Breast epithelium (tissue), 4 donors: ENCODE results near the gene SLC22A17. TPM values are rescaled to one million over a fixed set of nuclear protein-coding genes. Genes with fewer than 3 reads are reported as not detected.
A peak's percentile ranks its signal among the peaks of the same experiment; 100 is the strongest.

Experiments
- DNase-seq, 2 donors: peaks; one replicate each; pipeline ENCODE4 v3.0.0-alpha.2; 2019; ENCODE audit warnings: low spot score in 2 of 2
- H3K27ac ChIP-seq, 2 donors: fragments of 200-600 bp; sonication (generic) in 1 of 2; one replicate each; pipeline ENCODE4 v1.5.1; 2016 to 2019; ENCODE audit warnings: mild to moderate bottlenecking in 1 of 2
- H3K27me3 ChIP-seq, 2 donors: fragments of 200-600 bp; sonication (generic) in 1 of 2; one replicate each; pipeline versions ENCODE4 v1.5.1 to v1.6.0; 2017 to 2019; ENCODE audit warnings: control low read depth in 1 of 2, mild to moderate bottlenecking in 1 of 2
- H3K36me3 ChIP-seq: fragments of 200-600 bp; one replicate; pipeline ENCODE4 v1.5.1; 2019
- H3K4me1 ChIP-seq, 2 donors: fragments of 200-600 bp; sonication (generic); one replicate each; pipeline ENCODE4 v1.5.1; 2016 to 2019; ENCODE audit warnings: control low read depth in 1 of 2
- H3K4me3 ChIP-seq, 3 donors: fragments of 200-600 bp; sonication (generic); 1 replicate in 2 of 3; 2 replicates in 1 of 3; pipeline ENCODE4 v1.5.1; 2016 to 2019; ENCODE audit warnings: mild to moderate bottlenecking in 3 of 3, moderate library complexity in 2 of 3
- H3K9me3 ChIP-seq, 2 donors: fragments of 200-600 bp; sonication (generic) in 1 of 2; one replicate each; pipeline ENCODE4 v1.5.1; 2016 to 2019; ENCODE audit warnings: control low read depth in 1 of 2
- POLR2A ChIP-seq: fragments of 450-650 bp; IDR thresholded peaks from one replicate; pipeline ENCODE4 v1.6.1; 2016; ENCODE audit warnings: antibody characterized with exemption, mild to moderate bottlenecking, moderate library complexity
- POLR2AphosphoS5 ChIP-seq, 3 donors: sonication (generic); formaldehyde crosslinking; IDR thresholded peaks; one replicate each; pipeline ENCODE4 v1.6.1; 2017; ENCODE audit warnings: antibody characterized with exemption in 3 of 3
- intact Hi-C: fragments of 100-400 bp; cut with DNase I; formaldehyde crosslinking; loops from one replicate; pipeline ENCODE4 v1.15.1; 2023; ENCODE audit warnings: low total_unique reads
- total RNA-seq, 3 donors: library from RNA; depleted of rRNA; stranded (reverse); fragments of >200 nt; gene quantifications; one replicate each; pipeline ENCODE4 v1.1.0, GENCODE V29; 2016
- TF ChIP-seq, protein P1 (sequence below), 3 donors: fragments of 450-650 bp; IDR thresholded peaks; one replicate each; pipeline ENCODE4 v1.5.1; 2016 to 2017; ENCODE audit warnings: antibody characterized with exemption in 3 of 3, mild to moderate bottlenecking in 3 of 3, moderate library complexity in 3 of 3

SLC22A17 gene
- total RNA-seq, 3 donors from 2014 or later = 6.4 to 53.7 (median 52.1) TPM

DNA sequence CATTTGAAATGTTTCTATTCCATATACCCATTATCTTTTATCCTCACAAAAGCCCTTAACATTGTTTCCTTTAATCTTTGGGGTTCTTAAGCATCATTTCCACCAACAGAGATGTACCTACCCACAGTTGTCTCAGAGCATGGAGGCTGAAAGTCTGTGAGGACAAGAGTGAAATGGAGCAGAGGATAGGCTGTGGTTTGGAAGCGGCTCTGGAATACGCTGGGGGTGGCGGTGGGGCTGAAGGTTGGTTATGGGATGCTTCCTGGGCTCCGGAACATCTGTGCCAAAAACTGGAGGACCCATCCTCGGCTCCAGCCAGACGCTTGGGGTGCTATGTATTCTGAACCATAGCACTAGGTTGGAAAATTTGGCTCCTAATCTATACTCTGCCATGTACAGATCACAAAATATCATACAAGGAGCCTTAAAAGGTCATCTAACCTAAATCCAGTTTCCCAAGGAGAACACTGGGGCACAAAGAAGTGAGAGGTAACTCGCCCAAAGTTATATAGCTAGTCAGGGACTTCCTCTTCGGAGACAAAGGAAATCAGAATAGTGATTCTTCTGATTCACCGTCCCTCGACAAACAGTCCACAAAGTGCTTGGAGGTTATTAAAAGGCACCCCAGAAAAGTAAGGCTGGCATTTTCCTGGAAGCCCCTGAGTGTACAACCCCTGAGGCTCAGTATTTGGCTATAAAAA is 52.6 kb downstream of the SLC22A17 start:
- H3K36me3 ChIP-seq = no peaks in the 10 kb centered on the region
- peak overlapping the region; percentile 65 to 90 (median 86) for H3K4me3 ChIP-seq
- DNase-seq = no peak
- TF ChIP-seq POLR2AphosphoS5 (IDR thresholded peaks at IDR 0.05) (no peak), POLR2A (no peak)
- TF ChIP-seq, protein P1, sequence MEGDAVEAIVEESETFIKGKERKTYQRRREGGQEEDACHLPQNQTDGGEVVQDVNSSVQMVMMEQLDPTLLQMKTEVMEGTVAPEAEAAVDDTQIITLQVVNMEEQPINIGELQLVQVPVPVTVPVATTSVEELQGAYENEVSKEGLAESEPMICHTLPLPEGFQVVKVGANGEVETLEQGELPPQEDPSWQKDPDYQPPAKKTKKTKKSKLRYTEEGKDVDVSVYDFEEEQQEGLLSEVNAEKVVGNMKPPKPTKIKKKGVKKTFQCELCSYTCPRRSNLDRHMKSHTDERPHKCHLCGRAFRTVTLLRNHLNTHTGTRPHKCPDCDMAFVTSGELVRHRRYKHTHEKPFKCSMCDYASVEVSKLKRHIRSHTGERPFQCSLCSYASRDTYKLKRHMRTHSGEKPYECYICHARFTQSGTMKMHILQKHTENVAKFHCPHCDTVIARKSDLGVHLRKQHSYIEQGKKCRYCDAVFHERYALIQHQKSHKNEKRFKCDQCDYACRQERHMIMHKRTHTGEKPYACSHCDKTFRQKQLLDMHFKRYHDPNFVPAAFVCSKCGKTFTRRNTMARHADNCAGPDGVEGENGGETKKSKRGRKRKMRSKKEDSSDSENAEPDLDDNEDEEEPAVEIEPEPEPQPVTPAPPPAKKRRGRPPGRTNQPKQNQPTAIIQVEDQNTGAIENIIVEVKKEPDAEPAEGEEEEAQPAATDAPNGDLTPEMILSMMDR (IDR thresholded peaks at IDR 0.05) = no peak
- H3K27ac ChIP-seq = peak overlapping the region; percentile 99
- H3K9me3 ChIP-seq = no peaks in the 10 kb centered on the region
- no peaks in the 10 kb centered on the region for H3K27me3 ChIP-seq
- peaks cover 8 to 13% of the 10 kb centered on the region in 2 donors for H3K4me1 ChIP-seq
- intact Hi-C loops = loop anchor here (10.0 kb wide), 1 partner anchor 255 kb away; the partner anchor contains the start of genes THTPA and ZFHX2

DNA sequence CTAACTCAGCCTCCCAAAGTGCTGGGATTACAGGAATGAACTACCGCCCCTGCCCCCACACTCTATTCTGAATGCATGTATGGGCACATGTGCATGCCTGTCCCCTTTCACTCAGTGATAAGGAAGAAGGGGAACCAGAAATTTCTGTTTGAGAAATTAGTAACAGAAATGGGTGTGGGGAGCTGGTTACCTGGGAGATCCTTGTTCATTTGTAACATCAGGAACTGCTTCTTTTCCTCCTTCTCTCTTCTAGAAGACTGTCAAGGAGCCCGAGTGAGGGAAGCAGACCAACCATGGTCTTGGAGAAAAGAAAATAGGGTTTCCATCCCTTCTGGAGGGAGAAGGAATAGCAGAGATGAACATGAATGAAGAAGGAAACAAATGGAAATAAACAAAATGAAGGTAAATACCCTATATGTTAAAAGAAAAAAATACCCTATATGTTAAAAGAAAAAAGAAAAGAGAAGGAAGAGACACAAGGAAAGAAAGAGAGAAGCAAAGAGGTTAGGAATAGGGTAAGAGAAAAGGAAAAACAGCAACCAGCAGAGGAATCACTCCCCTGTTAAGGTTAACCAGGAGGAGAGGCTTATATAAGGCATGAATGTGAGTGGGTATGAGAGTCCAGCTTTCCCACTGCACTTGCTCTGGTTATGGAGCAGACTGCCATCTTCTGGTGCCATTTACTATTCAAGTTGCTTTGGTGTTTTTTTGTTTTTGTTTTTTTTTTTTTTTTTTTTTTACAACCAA is 53.3 kb downstream of the SLC22A17 start:
- no peak for TF ChIP-seq POLR2AphosphoS5 (IDR thresholded peaks at IDR 0.05)
- TF ChIP-seq, protein P1 (IDR thresholded peaks at IDR 0.05) = no peak
- no peak for TF ChIP-seq POLR2A
- Histone ChIP-seq H3K27me3 (no peaks in the 10 kb centered on the region), H3K36me3 (no peaks in the 10 kb centered on the region), H3K9me3 (no peaks in the 10 kb centered on the region), H3K4me3 (no peak overlapping the region), H3K4me1 (peaks cover 8 to 13% of the 10 kb centered on the region in 2 donors), H3K27ac (peak overlapping the region; percentile 99)
- DNase-seq = no peak
- intact Hi-C loops = no loop called here

DNA sequence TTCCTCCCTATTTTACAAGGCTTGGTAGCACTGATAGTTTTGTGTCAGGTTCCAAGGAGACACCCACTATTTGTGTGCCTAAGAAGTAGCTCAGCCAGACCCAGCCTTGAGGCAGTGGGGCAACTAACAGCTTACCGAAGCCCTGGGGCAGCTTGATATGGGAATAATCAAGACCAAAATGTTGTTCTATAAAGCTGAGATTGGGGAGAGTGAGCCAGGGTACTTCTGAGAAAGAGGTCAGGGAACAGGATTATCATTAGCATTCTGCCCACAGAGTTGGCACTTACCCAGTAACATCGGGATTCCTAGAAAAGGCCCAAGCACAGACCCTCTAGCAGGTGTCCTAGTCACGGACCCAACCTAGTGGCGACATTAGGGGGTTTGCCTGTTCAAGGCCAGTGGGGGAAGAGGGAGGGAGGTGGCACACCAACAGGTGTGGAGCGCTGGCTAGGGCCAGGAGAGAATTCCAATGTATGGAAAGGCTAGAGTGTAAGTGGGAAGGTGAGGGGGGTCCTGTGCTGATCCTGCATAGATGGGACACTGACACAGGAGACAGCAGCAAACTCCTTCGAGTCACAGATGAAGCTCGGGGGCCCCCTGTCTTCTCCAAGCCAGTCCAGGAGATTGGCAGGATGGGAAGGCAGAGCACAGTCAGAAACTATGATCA is 54.9 kb downstream of the SLC22A17 start:
- TF ChIP-seq, protein P1 (IDR thresholded peaks at IDR 0.05) = no peak
- TF ChIP-seq POLR2AphosphoS5 (IDR thresholded peaks at IDR 0.05) (no peak), POLR2A (no peak)
- H3K4me3 ChIP-seq = no peak overlapping the region
- intact Hi-C loops = no loop called here
- DNase-seq = peak in 1 of 2 donors; percentile 16
- H3K27me3 ChIP-seq = no peaks in the 10 kb centered on the region
- peak overlapping the region; percentile 52 to 70 for H3K27ac ChIP-seq
- H3K4me1 ChIP-seq = peaks cover 8 to 13% of the 10 kb centered on the region in 2 donors
- no peaks in the 10 kb centered on the region for H3K36me3 ChIP-seq
- no peaks in the 10 kb centered on the region for H3K9me3 ChIP-seq

DNA sequence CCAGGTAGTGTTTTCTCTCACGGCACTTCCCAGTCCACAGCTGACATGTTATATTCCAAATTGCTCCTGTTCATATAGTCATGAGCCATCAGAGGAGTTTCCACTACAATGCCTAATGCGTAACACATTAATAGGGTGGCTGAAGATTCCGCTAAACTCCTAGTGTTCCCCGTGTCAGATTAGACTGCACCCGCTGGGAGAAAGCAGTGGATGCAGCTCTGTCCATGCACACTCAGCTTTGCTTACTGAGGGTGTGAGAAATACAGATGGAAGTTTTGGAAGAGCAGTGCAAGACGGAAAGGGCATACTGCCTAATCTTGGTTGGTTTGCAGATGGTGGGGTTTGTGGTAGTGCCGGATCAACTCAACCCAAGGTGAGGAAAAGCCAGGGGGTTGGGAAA is 55.6 kb downstream of the SLC22A17 start:
- Histone ChIP-seq H3K27me3 (no peaks in the 10 kb centered on the region), H3K9me3 (no peaks in the 10 kb centered on the region), H3K4me1 (peaks cover 8 to 13% of the 10 kb centered on the region in 2 donors), H3K27ac (peak overlapping the region; percentile 52 to 70), H3K36me3 (no peaks in the 10 kb centered on the region), H3K4me3 (no peak overlapping the region)
- intact Hi-C loops = no loop called here
- no peak for DNase-seq
- no peak for TF ChIP-seq POLR2A
- no peak for TF ChIP-seq POLR2AphosphoS5 (IDR thresholded peaks at IDR 0.05)
- TF ChIP-seq, protein P1 (IDR thresholded peaks at IDR 0.05) = no peak

Other genes with a start within 250 kb of the SLC22A17 start
- gene CIROP, start 247.9 kb downstream of the SLC22A17 start, total RNA-seq = not detected
- gene CEBPE, start 233.6 kb downstream of the SLC22A17 start, total RNA-seq = under 1 TPM in 1 of 3 donors, not detected in 2; 0.32 TPM
- 10 to 100 TPM; 46.8 to 98.9 (median 61.9) TPM for gene SLC7A8, start 169.2 kb downstream of the SLC22A17 start, total RNA-seq
- gene RNF212B, start 115.0 kb downstream of the SLC22A17 start, total RNA-seq = not detected
- gene HOMEZ, start 66.8 kb downstream of the SLC22A17 start, total RNA-seq = 10 to 100 TPM; 10.8 to 15.4 (median 12.0) TPM
- 10 to 100 TPM in 1 of 3 donors, 1 to 10 TPM in 2; 8.2 to 11.6 (median 9.4) TPM for gene PPP1R3E, start 50.0 kb downstream of the SLC22A17 start, total RNA-seq
- gene BCL2L2, start 46.1 kb downstream of the SLC22A17 start, total RNA-seq = 10 to 100 TPM; 28.8 to 55.5 (median 48.2) TPM
- gene PABPN1, start 31.4 kb downstream of the SLC22A17 start, total RNA-seq = 10 to 100 TPM; 45.9 to 87.2 (median 74.1) TPM
- gene EFS, start 12.3 kb upstream of the SLC22A17 start, total RNA-seq = 10 to 100 TPM; 15.7 to 24.6 (median 18.0) TPM
- not detected for gene IL25, start 19.9 kb upstream of the SLC22A17 start, total RNA-seq
- gene CMTM5, start 24.2 kb upstream of the SLC22A17 start, total RNA-seq = under 1 TPM in 2 of 3 donors, not detected in 1; 0.64 to 0.88 TPM
- not detected for gene MYH6, start 55.4 kb upstream of the SLC22A17 start, total RNA-seq
- gene MYH7, start 82.8 kb upstream of the SLC22A17 start, total RNA-seq = not detected
- gene NGDN, start 116.8 kb upstream of the SLC22A17 start, total RNA-seq = 10 to 100 TPM; 39.8 to 58.8 (median 42.3) TPM
- gene ZFHX2, start 198.9 kb upstream of the SLC22A17 start, total RNA-seq = 1 to 10 TPM in 1 of 3 donors, under 1 TPM in 2; 0.48 to 1.2 (median 0.66) TPM
- 10 to 100 TPM; 13.6 to 22.1 (median 21.0) TPM for gene THTPA, start 203.4 kb upstream of the SLC22A17 start, total RNA-seq
- gene AP1G2, start 214.9 kb upstream of the SLC22A17 start, total RNA-seq = 100 to 1,000 TPM in 2 of 3 donors, 10 to 100 TPM in 1; 30.9 to 172 (median 149) TPM
- under 1 TPM; 0.66 to 0.96 (median 0.73) TPM for gene JPH4, start 225.9 kb upstream of the SLC22A17 start, total RNA-seq